MCF 10A (cell line): ENCODE measurements around the gene SGSH. TPM values are rescaled to one million over a fixed set of nuclear protein-coding genes. Genes with fewer than 3 reads are reported as not detected.

Source experiments
- BruUV-seq: library from RNA; stranded (reverse); fragments of 400-500 nt; replicated peaks from 2 replicates; lab custom pipeline; 2021; lab: Mats Ljungman, UMichigan
- CTCF ChIA-PET: fragments of 300-600 bp; sonication (Branson Sonifier 250); formaldehyde crosslinking; extraction: SDS; loops from one replicate; lab custom pipeline; 2021; ENCODE audit warnings: antibody characterized with exemption, inconsistent platforms; lab: Yijun Ruan, JAX
- POLR2A ChIA-PET: fragments of 300-600, 350-650 bp; sonication (Branson Sonifier 250); formaldehyde crosslinking; extraction: SDS; loops from one replicate; lab custom pipeline; 2020; ENCODE audit warnings: antibody characterized with exemption, inconsistent platforms; lab: Yijun Ruan, JAX
- DNase-seq: peaks from one replicate; pipeline ENCODE4 v3.0.0-alpha.2; 2018; ENCODE audit not compliant: unreplicated experiment
- H3K27ac Mint-ChIP-seq: one replicate; pipeline ENCODE4 v1.8.0; 2022; ENCODE audit warnings: mild to moderate bottlenecking, low read depth, mixed read lengths; ENCODE audit not compliant: unreplicated experiment
- H3K27me3 Mint-ChIP-seq: one replicate; pipeline ENCODE4 v1.8.0; 2022; ENCODE audit warnings: mixed read lengths; ENCODE audit not compliant: insufficient read depth, unreplicated experiment
- H3K36me3 Mint-ChIP-seq: one replicate; pipeline ENCODE4 v1.8.0; 2022; ENCODE audit warnings: mild to moderate bottlenecking, moderate library complexity, mixed read lengths; ENCODE audit not compliant: insufficient read depth, unreplicated experiment
- H3K4me1 Mint-ChIP-seq: one replicate; pipeline ENCODE4 v1.8.0; 2022; ENCODE audit warnings: mixed read lengths; ENCODE audit not compliant: insufficient read depth, unreplicated experiment
- H3K4me3 Mint-ChIP-seq: one replicate; pipeline ENCODE4 v1.8.0; 2022; ENCODE audit warnings: mild to moderate bottlenecking, moderate library complexity, mixed read lengths; ENCODE audit not compliant: unreplicated experiment
- H3K9me3 Mint-ChIP-seq: one replicate; pipeline ENCODE4 v1.8.0; 2022; ENCODE audit warnings: mixed read lengths; ENCODE audit not compliant: unreplicated experiment
- intact Hi-C: fragments of 100-400 bp; cut with micrococcal nuclease; formaldehyde crosslinking; loops from 2 replicates; pipeline ENCODE4 v1.14.1; 2022
- total RNA-seq: library from RNA; stranded (reverse); gene quantifications from 2 replicates; pipeline ENCODE4 v1.2.3, GENCODE V29; 2022
- TF ChIP-seq, protein P1 (sequence below): fragments of 200-600 bp; IDR thresholded peaks from one replicate; pipeline ENCODE4 v1.8.0; 2022; ENCODE audit warnings: antibody characterized with exemption, mild to moderate bottlenecking; ENCODE audit not compliant: unreplicated experiment

SGSH gene
- total RNA-seq, 1 experiment from 2014 or later = 42.0 TPM

DNA sequence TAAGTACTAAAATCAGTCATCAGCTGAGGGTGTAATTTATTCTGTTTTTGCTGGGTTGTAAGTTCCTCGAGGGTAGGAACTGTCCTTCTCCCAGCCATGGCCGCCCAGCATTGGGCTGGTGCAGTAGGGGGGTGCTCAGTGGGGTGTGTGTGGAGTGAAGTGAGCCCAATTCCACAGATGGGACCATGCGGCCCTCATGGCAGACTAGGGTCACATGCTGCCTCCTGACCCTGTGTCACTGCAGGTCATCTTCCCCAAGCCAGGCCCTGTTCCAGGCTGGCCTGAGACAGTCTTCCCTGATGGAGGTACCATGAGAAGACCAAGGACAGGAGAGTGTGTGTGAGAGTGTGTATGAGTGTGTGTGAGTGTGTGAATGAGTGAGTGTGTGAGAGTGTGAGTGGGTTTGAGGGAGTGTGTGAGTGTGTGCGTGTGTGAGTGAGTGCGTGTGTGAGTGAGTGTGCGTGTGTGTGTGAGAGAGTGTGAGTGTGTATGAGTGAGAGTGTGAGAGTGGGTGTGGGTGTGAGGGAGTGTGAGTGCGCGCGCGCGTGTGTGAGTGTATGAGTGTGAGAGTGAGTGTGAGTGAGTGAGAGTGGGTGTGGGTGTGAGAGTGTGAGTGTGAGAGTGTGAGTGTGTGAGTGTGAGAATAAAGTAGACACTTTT is 3.8 kb upstream of the SGSH start:
- H3K4me3 Mint-ChIP-seq = no peak overlapping the region
- intact Hi-C loops = no loop called here
- no peak for DNase-seq
- BruUV-seq = no TSS peak
- TF ChIP-seq, protein P1, sequence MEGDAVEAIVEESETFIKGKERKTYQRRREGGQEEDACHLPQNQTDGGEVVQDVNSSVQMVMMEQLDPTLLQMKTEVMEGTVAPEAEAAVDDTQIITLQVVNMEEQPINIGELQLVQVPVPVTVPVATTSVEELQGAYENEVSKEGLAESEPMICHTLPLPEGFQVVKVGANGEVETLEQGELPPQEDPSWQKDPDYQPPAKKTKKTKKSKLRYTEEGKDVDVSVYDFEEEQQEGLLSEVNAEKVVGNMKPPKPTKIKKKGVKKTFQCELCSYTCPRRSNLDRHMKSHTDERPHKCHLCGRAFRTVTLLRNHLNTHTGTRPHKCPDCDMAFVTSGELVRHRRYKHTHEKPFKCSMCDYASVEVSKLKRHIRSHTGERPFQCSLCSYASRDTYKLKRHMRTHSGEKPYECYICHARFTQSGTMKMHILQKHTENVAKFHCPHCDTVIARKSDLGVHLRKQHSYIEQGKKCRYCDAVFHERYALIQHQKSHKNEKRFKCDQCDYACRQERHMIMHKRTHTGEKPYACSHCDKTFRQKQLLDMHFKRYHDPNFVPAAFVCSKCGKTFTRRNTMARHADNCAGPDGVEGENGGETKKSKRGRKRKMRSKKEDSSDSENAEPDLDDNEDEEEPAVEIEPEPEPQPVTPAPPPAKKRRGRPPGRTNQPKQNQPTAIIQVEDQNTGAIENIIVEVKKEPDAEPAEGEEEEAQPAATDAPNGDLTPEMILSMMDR = no peak
- POLR2A ChIA-PET = no interaction called here
- CTCF ChIA-PET = no interaction called here
- no peaks in the 10 kb centered on the region for H3K36me3 Mint-ChIP-seq
- no peak overlapping the region for H3K27ac Mint-ChIP-seq
- peaks cover 11% of the 10 kb centered on the region for H3K4me1 Mint-ChIP-seq
- H3K9me3 Mint-ChIP-seq = no peaks in the 10 kb centered on the region
- H3K27me3 Mint-ChIP-seq = no peaks in the 10 kb centered on the region

DNA sequence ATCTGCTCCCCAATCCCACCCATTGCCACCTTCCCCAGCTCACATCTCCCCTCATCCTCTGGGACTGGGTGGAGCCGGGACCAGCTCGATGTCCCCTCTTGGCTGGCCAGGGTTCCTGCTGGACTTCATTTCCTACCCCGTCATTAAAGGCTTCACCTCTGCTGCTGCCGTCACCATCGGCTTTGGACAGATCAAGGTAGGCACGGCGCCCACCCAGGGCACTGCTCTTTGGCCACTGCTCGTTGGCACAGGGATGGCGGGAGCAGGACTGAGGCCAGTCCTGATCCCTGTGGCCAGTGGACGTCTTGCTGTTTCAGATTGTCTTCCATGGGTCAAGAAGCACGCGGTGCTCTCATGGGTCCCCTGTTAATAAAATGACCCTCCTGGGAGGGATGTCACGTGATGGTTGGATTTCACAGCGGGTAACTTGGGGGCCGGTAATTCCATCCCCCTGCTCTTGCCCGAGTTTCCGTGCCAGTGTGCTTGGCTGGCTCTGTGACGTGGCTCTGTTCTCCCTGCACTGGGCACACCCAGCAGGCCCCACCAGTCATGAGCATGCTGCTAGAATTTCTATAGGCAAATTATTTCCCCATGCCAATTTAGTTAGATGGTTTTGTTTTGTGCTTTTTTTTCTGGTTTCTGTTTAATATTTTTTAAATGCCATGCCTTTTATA is 3.1 kb upstream of the SGSH start:
- H3K9me3 Mint-ChIP-seq = no peaks in the 10 kb centered on the region
- no peak overlapping the region for H3K27ac Mint-ChIP-seq
- intact Hi-C loops = no loop called here
- ChIA-PET CTCF (no interaction called here), POLR2A (no interaction called here)
- TF ChIP-seq, protein P1 = no peak
- peaks cover 11% of the 10 kb centered on the region for H3K4me1 Mint-ChIP-seq
- H3K4me3 Mint-ChIP-seq = no peak overlapping the region
- no TSS peak for BruUV-seq
- H3K36me3 Mint-ChIP-seq = no peaks in the 10 kb centered on the region
- H3K27me3 Mint-ChIP-seq = no peaks in the 10 kb centered on the region
- no peak for DNase-seq

DNA sequence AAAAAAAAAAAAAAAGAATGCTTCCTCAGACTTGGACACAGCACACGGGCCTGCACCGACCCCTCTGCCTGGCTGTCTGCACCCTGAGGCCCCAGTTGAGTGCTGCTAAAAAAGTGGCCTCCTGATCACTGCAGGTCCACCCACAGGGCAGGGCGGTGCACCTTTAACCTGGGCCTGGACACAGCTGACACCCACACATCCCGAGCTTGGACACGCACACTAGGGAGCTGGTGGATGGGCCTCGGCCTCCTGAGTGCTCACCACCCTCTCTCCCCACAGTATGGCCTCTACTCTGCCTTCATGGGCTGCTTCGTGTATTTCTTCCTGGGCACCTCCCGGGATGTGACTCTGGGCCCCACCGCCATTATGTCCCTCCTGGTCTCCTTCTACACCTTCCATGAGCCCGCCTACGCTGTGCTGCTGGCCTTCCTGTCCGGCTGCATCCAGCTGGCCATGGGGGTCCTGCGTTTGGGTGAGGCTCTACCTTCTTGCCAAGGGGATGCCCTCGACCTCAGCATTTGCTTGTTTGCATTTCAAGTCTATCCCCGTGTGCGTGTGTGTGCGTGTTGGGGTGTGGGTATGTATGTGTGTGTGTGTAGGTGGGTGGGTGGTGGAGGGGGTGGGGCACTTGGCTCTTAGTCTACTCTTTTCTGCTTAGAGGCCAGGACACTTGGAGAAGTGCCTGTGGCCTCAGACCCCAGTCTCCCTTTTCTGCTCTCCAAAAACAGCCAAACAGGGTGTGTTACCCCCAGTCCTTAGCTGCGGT is 2.4 kb upstream of the SGSH start:
- ChIA-PET POLR2A (interaction anchor here (0.5 kb wide), 1 partner anchor 215 kb away, joined by 3 read pairs; no protein-coding TSS in a partner anchor), CTCF (no interaction called here)
- no peak for DNase-seq
- H3K27me3 Mint-ChIP-seq = no peaks in the 10 kb centered on the region
- peaks cover 13% of the 10 kb centered on the region for H3K4me1 Mint-ChIP-seq
- H3K4me3 Mint-ChIP-seq = no peak overlapping the region
- BruUV-seq = no TSS peak
- no peak overlapping the region for H3K27ac Mint-ChIP-seq
- TF ChIP-seq, protein P1 = no peak
- H3K9me3 Mint-ChIP-seq = no peaks in the 10 kb centered on the region
- intact Hi-C loops = no loop called here
- peaks cover 3% of the 10 kb centered on the region for H3K36me3 Mint-ChIP-seq
